ENCODE measurements around the gene ARFIP1.

ARFIP1 gene

GRCh38 chr4:152780267-152780778, 569 bp downstream of the ARFIP1 start:
- Histone ChIP-seq H3K27ac (ENCODE audit: low read depth, low read length) (no peak overlapping the region), H3K36me3 (ENCODE audit: low read length) (no peaks in the 10 kb centered on the region), H3K4me3 (ENCODE audit: insufficient read depth, low read length, poor library complexity, severe bottlenecking) (peak overlapping the region; percentile 85), H3K4me2 (ENCODE audit: low read depth, low read length, poor library complexity, severe bottlenecking) (peak overlapping the region; percentile 72), H3F3A (ENCODE audit: insufficient read depth) (peaks cover 4% of the 10 kb centered on the region; the same call in 1 of the 2 replicates), H2AFZ (ENCODE audit: low read depth, low read length, severe bottlenecking) (peak overlapping the region; percentile 95), H3K27me3 (ENCODE audit: low read length) (no peaks in the 10 kb centered on the region), H3K9ac (ENCODE audit: low read length) (peak overlapping the region; percentile 73), H3K79me2 (ENCODE audit: insufficient read depth, low read length) (peaks cover 26% of the 10 kb centered on the region; the same call in 1 of the 2 replicates), H4K20me1 (ENCODE audit: low read depth, low read length) (no peaks in the 10 kb centered on the region), H3K9me2 (replicated peaks; ENCODE audit: insufficient read depth, low read length) (no peaks in the 10 kb centered on the region), H3K9me3 (ENCODE audit: insufficient read depth, low read length) (no peaks in the 10 kb centered on the region)
- TF ChIP-seq, protein P1, sequence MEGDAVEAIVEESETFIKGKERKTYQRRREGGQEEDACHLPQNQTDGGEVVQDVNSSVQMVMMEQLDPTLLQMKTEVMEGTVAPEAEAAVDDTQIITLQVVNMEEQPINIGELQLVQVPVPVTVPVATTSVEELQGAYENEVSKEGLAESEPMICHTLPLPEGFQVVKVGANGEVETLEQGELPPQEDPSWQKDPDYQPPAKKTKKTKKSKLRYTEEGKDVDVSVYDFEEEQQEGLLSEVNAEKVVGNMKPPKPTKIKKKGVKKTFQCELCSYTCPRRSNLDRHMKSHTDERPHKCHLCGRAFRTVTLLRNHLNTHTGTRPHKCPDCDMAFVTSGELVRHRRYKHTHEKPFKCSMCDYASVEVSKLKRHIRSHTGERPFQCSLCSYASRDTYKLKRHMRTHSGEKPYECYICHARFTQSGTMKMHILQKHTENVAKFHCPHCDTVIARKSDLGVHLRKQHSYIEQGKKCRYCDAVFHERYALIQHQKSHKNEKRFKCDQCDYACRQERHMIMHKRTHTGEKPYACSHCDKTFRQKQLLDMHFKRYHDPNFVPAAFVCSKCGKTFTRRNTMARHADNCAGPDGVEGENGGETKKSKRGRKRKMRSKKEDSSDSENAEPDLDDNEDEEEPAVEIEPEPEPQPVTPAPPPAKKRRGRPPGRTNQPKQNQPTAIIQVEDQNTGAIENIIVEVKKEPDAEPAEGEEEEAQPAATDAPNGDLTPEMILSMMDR (IDR thresholded peaks at IDR 0.05; ENCODE audit: insufficient read depth, low read length, poor library complexity, severe bottlenecking), result no peak
- TF ChIP-seq EZH2phosphoT487 (conservative IDR thresholded peaks at IDR 0.05; ENCODE audit: low read length), result no peak

DNA sequence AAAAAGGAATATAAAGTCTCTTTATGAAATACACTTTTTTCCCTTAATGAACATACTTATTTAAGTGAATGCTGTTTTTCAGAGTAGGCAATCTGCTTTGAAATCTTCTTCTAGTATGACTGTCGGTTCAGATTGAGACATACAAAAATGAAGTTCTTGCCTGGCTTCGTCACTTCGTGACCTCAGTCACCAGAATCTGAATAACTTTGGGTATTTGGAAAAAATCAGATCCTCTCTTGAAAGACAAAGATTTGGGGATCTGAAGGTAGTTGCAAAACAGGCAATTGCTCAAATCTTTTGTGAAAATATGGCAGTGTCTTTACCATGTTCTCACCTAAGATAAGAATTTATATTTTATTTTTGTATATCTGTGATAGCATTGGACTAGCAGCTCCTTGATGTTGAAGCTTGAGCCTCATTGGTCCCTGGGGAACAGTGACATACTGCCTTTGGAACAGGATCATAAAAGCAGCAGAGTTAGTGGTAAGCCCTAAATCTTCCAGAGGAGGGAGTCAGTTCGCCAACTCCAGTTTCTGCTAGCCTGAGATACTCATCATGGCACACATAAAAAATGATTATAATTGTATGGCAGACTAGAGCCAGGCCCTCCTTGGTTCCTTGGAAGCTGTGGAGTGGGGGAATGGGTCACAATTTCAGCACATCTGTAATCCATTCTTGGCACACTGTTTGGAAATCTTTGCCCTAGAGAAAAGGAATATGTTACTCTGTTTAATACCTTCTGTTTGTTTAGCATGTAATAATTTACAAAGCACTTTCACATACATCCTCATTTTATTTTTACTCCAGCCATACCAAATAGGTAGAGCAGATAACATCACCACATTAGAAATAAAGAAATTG, 5.0 kb downstream of the ARFIP1 start:
- no peak for TF ChIP-seq EZH2phosphoT487 (conservative IDR thresholded peaks at IDR 0.05; ENCODE audit: low read length)
- TF ChIP-seq, protein P1 (IDR thresholded peaks at IDR 0.05; ENCODE audit: insufficient read depth, low read length, poor library complexity, severe bottlenecking), result no peak
- Histone ChIP-seq H2AFZ (ENCODE audit: low read depth, low read length, severe bottlenecking) (no peak overlapping the region), H3K9ac (ENCODE audit: low read length) (no peak overlapping the region), H3K27me3 (ENCODE audit: low read length) (no peaks in the 10 kb centered on the region), H3K4me2 (ENCODE audit: low read depth, low read length, poor library complexity, severe bottlenecking) (no peak overlapping the region), H3K36me3 (ENCODE audit: low read length) (no peaks in the 10 kb centered on the region), H3K9me2 (replicated peaks; ENCODE audit: insufficient read depth, low read length) (no peaks in the 10 kb centered on the region), H3K4me3 (ENCODE audit: insufficient read depth, low read length, poor library complexity, severe bottlenecking) (no peak overlapping the region), H3K79me2 (ENCODE audit: insufficient read depth, low read length) (peaks cover 30% of the 10 kb centered on the region), H3K27ac (ENCODE audit: low read depth, low read length) (no peak overlapping the region), H3K9me3 (ENCODE audit: insufficient read depth, low read length) (no peaks in the 10 kb centered on the region), H4K20me1 (ENCODE audit: low read depth, low read length) (no peaks in the 10 kb centered on the region), H3F3A (ENCODE audit: insufficient read depth) (peaks cover 4% of the 10 kb centered on the region; the same call in 1 of the 2 replicates)

- no peak overlapping the region for H3K27ac ChIP-seq (ENCODE audit: low read depth, low read length)
- H2AFZ ChIP-seq (ENCODE audit: low read depth, low read length, severe bottlenecking), result no peak overlapping the region
- TF ChIP-seq, protein P1 (IDR thresholded peaks at IDR 0.05; ENCODE audit: insufficient read depth, low read length, poor library complexity, severe bottlenecking), result no peak
- TF ChIP-seq EZH2phosphoT487 (conservative IDR thresholded peaks at IDR 0.05; ENCODE audit: low read length), result no peak
- H3F3A ChIP-seq (ENCODE audit: insufficient read depth), result peaks cover 4% of the 10 kb centered on the region; the same call in 1 of the 2 replicates
- H3K27me3 ChIP-seq (ENCODE audit: low read length), result no peaks in the 10 kb centered on the region
- H4K20me1 ChIP-seq (ENCODE audit: low read depth, low read length), result no peaks in the 10 kb centered on the region
- H3K79me2 ChIP-seq (ENCODE audit: insufficient read depth, low read length), result peaks cover 31% of the 10 kb centered on the region
- H3K4me3 ChIP-seq (ENCODE audit: insufficient read depth, low read length, poor library complexity, severe bottlenecking), result no peak overlapping the region
- no peaks in the 10 kb centered on the region for H3K9me3 ChIP-seq (ENCODE audit: insufficient read depth, low read length)
- no peaks in the 10 kb centered on the region for H3K36me3 ChIP-seq (ENCODE audit: low read length)
- no peak overlapping the region for H3K9ac ChIP-seq (ENCODE audit: low read length)
- no peaks in the 10 kb centered on the region for H3K9me2 ChIP-seq (replicated peaks; ENCODE audit: insufficient read depth, low read length)
- H3K4me2 ChIP-seq (ENCODE audit: low read depth, low read length, poor library complexity, severe bottlenecking), result no peak overlapping the region
Measured at GRCh38 chr4:152785639-152786615, 6.2 kb downstream of the ARFIP1 start.

Data from SU-DHL-6 (cell line).